HG03103 (cell line): Measurements from ENCODE around the gene KYNU.
"Not testable (repeated sequence)": the region's sequence is repeated elsewhere in the genome, so short reads cannot be mapped to it uniquely, and the experiment has no call there.

ENCODE experiments used
- ATAC-seq: cut with Tn5 transposase; IDR thresholded peaks from one replicate; pipeline ENCODE4 v1.9.1; 2021; ENCODE audit warnings: low read depth; ENCODE audit not compliant: unreplicated experiment

KYNU gene

DNA sequence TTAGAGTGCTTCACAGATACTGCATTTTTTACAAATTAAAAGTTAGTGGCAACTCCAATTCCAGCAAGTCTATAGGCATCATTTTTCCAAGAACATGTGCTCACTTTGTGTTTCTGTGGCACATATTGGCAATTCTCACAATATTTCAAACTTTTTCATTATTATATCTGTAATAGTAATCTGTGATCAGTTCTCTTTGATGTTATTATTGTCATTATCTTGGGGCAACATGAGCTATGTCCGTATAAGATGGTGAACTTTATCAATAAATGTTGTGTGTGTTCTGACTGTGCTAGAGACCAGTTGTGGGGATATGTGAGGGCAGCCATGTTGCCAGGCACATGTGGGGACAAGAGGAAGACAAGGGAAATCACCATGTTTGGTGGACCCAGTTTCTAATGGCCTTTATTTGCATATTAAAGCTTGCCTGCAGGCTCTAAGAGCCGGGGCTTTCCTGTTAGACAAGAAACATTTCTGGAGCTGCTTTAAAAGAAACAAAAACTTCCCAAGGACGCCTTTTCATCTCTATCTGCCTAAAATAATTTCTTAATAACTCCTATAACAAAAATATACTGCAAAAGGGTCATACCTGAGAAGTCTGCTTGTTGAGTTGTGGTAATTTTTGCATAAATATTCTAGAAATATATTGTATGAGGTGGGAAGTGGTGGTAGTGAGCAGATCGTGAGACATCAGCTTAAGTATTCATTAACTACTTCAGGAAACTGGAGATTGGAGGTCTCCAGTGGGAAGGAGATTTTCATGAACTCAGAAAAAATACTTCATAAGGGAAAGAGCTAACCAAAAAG lies 37.2 kb downstream of the KYNU start:
- peak; percentile 98 for ATAC-seq

DNA sequence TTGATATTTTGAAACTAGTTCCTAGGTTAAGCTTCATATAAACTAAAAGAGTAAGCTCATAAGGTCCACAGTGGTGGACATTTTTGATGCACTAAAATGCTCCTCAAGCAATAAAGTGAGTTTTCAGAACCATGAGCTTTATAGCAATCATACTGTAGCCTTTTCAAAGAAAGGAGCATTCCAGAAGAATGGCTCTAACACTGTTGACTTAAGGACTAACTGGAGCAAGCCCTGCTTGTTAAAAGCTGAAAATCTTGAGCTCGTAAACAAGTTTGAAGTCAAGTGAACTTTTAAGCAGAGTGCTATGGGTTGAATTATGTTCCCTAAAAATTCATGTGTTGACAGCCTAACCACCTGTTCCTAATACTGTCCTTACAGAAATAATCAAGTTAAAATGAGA lies 38.0 kb downstream of the KYNU start:
- no peak for ATAC-seq

DNA sequence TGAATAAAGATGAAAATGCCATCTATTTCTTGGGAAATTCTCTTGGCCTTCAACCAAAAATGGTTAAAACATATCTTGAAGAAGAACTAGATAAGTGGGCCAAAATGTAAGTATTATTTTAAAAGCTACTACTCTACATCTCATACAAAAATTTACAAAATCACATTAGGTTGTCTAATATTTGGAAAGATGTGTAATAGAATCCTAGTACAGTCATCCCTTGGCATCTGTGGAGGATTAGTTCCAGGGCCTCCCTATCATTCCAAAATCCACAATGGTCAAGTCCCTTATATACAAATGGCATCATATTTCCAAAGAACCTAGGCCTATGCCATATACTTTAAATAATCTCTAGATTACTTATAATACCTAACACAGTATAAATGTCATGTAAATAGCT lies 41.2 kb downstream of the KYNU start:
- ATAC-seq, result no peak

DNA sequence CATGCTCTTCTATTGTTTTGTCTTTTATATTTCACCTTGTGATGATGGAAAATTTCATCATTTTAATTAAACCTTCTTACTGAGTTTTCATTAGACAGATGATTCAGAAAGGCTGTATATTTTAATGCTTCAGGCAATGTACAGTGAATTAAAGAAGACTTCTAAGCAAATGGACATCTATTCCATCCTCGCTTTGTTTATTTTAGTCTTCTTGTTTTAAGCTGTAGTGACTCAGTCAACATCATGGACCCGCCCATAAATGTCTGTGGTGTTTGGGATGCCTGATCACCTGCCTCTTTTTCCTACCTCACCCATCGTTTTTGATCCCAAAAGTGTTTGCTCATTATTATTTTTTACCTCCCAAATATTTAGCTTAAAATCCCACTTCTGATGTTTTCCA lies 43.1 kb downstream of the KYNU start:
- no peak for ATAC-seq

DNA sequence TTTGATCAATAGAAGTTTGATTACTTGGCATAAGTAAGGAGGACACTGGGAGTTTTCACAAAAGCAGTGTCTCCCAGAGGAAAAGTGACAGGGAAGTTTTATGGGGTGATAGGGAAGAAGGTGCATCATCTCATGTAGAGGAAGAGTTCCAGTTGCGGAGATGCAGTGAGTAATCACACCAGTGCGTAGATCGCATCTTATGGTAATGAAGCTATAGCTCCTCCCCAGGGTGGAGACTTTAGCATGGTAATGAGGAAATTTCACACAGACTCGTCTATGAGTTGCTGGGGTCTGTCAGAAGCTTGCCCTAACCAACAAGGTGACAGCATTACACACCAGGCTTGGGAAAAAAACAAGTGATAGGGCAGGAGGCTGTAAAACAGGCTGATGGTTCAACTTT lies 49.0 kb downstream of the KYNU start:
- ATAC-seq, result no peak

DNA sequence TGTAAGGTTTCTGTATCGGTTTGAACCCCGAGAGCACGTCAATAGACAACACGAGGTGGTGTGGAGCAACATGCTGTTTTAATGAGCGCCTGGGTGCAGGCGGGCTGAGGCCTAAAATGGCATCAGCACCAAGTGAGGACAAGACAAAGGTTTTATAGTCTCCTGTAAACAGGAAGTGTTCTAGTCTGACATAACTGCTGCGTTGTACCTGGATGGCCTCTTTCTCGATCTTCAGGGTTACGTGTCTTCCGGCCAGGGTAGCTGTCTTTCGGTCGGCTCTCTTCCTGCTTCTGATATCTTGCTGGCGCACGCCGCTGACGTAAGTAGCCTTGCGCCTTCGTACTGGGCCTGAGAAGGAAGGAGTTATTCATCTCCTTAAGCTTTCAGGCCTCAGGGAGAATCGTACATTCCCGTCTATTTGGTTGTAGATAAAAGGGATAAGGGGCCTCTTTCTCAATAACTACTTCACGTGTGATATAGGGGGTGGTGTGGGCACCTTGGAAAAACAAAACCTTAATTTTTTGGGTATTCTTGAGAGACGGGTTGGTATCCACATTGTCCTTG lies 53.5 kb downstream of the KYNU start:
- no peak for ATAC-seq

DNA sequence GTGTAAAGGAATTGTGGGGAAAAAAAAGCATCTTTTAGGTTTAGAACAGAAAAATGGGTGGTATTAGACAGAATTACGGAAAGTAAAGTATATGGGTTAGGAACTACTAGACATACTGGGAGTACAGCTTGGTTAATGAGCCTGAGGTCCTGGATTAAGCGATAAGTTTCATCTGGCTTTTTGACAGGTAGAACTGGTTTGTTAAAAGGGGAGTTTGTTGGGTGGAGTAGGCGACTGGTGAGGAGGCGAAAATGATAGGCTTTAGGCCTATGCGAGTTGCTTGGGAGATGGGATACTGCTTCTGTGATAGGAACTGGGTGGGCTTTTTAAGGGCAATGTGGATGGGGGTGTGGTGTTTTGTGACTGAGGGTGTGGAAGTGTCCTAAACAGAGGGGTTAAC lies 56.5 kb downstream of the KYNU start:
- no peak for ATAC-seq

DNA sequence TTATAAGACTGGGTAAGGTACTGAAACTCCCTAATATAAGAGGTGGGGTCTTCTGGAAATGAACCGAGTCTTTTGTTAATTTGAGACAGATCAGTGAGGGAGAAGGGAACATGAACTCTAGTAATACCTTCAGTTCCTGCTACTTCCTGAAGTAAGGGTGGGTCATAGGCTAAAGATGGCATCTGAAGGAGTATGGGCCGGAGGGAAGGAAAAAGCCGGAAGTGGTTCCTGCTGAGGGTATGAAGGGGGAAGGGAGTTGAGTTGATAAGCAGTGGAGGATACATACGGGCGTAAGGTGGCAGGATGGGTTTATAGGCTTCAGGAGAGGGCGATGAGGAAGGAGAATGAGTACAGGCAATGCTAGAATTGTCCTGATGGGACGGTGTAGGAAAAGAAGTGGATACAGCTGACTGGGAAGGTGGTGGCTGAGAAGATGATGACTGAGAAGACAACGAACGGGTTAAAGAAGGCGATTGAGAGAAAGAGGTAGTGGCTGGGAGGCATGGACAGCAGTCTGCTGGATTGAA lies 58.2 kb downstream of the KYNU start:
- no peak for ATAC-seq

DNA sequence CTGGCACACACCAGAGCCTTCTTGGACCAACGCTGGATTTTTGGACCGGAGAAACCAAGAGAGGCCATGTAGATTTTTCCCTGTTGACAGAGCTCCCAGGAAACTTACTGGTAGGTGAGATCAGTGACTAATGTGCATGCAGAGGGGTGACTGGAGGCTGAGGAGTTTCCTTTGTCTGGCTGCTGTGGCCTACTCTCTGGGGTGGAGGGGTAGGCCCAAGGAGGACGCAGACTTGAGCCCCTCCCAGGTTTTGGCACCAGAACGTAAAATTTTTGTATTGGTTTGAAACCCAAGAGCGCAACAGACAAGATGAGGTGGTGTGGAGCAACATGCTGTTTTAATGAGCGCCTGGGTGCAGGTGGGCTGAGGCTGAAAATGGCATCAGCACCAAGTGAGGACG lies 59.2 kb downstream of the KYNU start:
- no peak for ATAC-seq

DNA sequence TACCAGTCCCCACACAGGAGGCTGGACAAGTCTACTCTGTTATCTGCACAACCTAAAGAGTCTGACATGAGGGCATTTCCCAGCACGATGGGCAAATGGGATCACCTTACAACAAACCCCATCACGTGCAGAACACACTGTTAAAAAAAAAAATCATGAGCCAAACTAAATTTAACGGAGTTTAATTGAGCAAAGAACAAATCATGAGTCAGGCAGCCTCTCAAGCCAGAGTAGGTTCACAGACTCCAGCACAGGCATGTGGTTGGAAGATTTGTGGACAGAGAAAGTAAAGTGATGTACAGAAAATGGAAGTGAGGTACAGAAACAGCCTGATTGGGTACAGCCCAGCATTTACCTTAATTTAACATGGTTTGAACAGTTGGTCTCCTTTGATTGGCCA lies 59.9 kb downstream of the KYNU start:
- no peak for ATAC-seq

DNA sequence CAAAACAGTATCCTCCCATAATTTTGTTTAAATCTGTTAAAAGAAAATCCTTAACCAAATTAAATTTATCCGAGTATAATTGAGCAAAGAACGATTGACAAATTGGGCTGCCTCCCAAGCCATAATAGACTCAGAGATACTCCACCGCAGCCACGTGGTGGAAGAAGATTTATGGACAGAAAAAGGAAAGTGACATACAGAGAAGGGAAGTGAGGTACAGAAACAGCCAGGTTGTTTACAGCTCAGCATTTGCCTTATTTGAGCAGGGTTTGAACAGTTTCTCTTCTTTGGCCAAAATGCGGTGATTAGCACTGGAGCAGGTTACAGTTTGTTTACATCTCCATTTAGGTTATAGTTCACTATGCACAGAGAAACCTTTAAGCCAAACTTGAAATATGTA lies 60.8 kb downstream of the KYNU start:
- no peak for ATAC-seq

DNA sequence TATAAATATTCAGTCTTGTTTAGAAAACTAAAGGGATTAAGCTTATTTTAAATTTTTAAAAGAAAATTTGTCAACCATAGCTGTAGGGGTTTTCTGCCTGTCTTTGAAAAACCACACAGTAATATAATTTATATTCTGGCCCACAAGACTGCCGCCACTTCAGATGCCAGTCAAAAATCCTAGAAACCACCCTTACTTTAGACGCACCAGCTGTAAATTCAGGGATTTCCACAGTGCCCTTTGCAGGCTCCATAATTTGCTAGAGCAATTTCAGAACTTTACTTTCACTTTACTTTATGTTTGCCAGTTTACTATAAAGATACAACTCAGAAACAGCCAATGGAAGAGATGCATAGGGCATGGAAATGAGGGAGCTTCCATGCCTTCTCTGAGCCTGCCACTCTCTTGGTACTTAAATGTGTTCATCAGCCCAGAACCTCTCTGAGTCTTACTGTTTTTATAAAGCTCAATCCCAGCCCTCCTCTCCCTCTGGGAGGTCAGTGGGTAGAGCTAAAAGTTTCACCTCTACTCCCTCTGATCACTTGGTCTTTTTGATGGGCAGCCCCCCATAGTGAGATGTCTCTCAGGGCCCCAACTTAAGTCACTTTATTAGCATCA lies 63.3 kb downstream of the KYNU start:
- no peak for ATAC-seq

DNA sequence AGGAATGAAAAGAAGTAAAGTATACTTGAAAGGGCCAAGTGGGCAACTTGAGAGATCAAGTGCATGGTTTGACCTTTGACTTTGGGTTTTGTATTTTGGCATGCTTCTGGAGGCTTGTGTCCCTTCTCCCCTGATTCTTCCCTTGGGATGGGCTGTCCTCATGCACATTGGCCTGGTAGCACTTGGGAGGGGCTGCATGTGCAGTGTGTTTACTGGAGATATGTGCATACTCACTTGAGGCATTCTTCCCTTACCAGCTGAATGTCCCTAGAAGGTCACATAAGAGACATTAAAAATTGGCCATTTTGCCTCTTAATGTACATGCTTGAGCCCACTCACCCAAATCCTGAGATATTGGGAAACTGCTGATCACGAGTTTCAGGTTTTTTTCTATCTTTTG lies 65.2 kb downstream of the KYNU start:
- ATAC-seq, result no peak

DNA sequence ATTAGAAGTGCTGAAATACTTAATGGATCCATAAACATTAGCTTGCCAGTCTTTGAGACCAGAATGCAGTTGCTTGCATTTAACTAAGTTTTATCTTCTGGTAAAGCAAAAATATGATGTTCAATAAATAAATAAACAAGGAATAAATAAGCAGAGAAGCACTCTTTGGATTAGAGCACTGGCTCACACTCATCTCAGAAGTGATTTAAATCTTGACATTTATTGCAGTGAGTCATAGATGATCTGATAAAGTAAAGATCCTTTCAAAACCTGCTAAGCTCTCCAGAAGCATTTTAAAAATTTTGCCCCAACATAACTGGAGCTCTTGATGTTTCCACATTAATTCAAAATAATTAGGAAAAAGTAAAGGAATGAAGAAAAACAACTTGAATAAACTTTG lies 66.8 kb downstream of the KYNU start:
- ATAC-seq, result no peak

DNA sequence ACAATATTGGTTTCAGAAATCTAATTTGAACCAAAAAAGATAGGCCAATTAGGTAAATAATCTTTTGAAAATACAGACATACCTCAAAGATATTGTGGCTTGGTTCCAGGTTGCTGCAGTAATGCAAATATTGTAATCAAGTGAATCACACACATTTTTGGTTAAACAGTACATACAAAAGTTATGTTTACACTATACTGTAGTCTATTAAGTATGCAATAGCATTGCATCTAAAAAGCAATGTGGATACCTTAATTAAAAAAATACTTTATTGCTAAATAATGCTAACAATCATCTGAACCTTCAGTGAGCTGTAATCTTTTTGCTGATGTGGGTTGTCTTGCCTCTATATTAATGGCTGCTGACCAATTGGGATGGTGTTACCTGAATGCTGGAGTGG lies 67.3 kb downstream of the KYNU start:
- ATAC-seq, result no peak

DNA sequence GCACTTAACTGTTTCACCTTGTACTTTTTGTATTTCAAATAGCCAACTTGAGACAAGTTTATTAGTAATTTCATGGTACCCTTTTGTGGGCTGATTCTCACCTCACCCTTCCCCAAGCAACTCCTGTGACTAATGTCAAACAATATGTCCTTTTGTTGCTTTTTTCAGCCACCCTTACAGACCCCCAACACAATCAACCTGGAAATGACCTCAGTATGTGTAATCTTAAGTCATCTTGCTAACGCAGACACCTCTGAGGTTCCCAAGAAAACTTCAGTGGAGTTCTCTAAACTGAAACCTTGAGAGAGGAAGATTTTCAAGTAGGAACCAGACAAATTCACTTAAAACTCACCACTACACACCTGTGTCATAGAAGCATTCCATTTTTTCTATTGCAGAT lies 69.5 kb downstream of the KYNU start:
- no peak for ATAC-seq

DNA sequence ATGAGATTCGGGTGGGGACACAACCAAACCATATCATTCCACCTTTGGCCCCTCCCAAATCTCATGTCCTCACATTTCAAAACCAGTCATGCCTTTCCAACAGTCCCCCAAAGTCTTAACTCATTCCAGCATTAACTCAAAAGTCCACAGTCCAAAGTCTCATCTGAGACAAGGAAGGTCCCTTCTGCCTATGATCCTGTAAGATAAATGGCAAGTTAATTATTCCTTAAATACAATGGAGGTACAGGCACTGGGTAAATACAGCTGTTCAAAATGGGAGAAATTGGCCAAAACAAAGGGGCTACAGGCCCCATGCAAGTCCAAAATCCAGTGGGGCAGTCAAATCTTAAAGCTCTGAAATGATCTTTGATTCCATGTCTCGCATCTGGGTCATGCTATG lies 71.3 kb downstream of the KYNU start:
- ATAC-seq, result not testable (repeated sequence)

DNA sequence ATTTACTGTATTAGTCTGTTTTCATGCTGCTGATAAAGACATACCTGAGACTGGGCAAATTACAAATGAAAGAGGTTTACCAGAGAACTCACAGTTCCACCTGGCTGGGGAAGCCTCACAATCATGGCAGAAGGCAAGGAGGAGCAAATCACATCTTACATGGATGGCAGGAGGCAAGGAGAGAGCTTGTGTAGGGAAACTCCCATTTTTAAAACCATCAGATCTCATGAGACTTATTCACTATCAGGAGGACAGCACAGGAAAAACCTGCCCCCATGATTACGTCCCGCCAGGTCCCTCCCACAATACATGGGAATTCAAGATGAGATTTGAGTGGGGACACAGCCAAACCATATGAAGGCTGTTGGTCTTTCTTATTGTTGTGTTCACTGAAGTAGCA lies 72.9 kb downstream of the KYNU start:
- not testable (repeated sequence) for ATAC-seq

DNA sequence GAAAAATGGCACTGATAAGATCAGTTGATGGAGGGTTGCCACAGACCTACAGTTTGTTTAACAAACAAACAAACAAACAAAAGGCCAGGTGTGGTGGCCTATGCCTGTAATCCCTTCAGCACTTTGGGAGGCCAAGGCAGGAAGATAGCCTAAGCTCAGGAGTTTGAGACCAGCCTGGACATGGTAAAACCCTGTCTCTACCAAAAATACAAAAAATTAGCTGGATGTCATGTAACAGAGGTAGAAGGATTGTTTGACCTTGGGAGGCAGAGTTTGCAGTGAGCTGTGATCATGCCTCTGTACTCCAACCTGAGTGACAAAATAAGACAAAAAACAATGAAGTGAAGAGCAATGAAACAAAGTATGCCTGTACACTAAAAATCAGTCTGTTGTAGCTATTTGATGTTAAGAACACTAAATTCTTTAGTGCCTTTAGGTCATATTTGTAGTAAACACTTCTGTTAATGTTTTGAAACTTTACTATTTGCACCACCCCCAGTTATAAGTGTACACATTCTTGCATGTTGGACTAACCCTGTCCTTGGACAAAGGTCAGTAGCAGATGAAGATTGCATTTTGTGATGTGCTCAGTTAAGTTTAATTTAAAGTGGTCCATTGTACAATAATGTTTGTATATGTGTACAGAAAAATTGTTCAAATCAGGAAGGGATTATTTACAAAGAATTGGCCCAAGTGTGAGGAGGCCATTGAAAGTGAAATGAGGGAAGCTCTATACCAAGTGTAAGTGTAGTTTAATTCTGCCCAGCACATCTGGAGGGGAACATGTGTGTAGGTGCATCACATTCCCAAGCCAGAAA lies 73.9 kb downstream of the KYNU start:
- ATAC-seq, result no peak

DNA sequence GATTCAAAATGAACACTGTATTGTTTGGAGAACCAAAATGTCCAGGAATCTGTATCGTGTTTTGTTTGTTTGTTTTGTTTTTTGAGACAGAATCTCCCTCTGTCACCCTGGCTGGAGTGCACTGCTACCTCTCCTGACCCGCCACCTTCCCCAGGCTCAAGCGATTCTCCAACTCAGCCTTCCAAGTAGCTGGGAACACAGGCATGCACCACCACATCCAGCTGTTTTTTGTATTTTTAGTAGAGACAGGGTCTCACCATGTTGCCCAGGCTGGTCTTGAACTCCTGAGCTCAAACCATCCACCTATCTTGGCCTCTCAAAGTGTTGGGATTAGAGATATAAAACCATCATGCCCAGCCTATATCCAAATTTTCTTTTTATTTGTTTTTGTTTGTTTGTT lies 74.6 kb downstream of the KYNU start:
- ATAC-seq, result no peak
